WTC11 (cell line): ENCODE results near the gene HDAC5.

ENCODE experiments used
- CREM ChIP-seq: sonication (generic); formaldehyde crosslinking; IDR thresholded peaks from 2 replicates; pipeline ENCODE4 v1.8.1; 2022; ENCODE audit warnings: mild to moderate bottlenecking, missing genetic modification reagents, moderate library complexity
- KAT7 ChIP-seq: sonication (generic); formaldehyde crosslinking; IDR thresholded peaks from 2 replicates; pipeline ENCODE4 v1.8.1; 2023; ENCODE audit warnings: missing genetic modification reagents, mild to moderate bottlenecking, borderline replicate concordance
- MAX ChIP-seq: sonication (generic); formaldehyde crosslinking; IDR thresholded peaks from 2 replicates; pipeline ENCODE4 v1.8.0; 2022; ENCODE audit warnings: mild to moderate bottlenecking, missing genetic modification reagents
- TEAD4 ChIP-seq: sonication (generic); formaldehyde crosslinking; IDR thresholded peaks from 2 replicates; pipeline ENCODE4 v1.8.0; 2022; ENCODE audit warnings: mild to moderate bottlenecking, missing genetic modification reagents
- USF2 ChIP-seq: sonication (generic); formaldehyde crosslinking; IDR thresholded peaks from 2 replicates; pipeline ENCODE4 v1.8.1; 2023; ENCODE audit warnings: mild to moderate bottlenecking, missing genetic modification reagents, moderate library complexity
- TF ChIP-seq, protein P1 (sequence below): fragments of 200-600 bp; IDR thresholded peaks from 2 replicates; pipeline ENCODE4 v1.8.0; 2022; ENCODE audit warnings: antibody characterized with exemption
- TF ChIP-seq, protein P2 (sequence below): fragments of 250-450 bp; sonication (Bioruptor Pico); IDR thresholded peaks from 2 replicates; pipeline ENCODE4 v1.9.0; 2021; ENCODE audit warnings: moderate library complexity, mild to moderate bottlenecking, inconsistent platforms, borderline replicate concordance

- TF ChIP-seq KAT7 (CRISPR knock-in tag) (no peak), TEAD4 (CRISPR knock-in tag) (no peak), USF2 (CRISPR knock-in tag) (no peak), CREM (CRISPR knock-in tag) (no peak), MAX (no peak)
- TF ChIP-seq, protein P1, sequence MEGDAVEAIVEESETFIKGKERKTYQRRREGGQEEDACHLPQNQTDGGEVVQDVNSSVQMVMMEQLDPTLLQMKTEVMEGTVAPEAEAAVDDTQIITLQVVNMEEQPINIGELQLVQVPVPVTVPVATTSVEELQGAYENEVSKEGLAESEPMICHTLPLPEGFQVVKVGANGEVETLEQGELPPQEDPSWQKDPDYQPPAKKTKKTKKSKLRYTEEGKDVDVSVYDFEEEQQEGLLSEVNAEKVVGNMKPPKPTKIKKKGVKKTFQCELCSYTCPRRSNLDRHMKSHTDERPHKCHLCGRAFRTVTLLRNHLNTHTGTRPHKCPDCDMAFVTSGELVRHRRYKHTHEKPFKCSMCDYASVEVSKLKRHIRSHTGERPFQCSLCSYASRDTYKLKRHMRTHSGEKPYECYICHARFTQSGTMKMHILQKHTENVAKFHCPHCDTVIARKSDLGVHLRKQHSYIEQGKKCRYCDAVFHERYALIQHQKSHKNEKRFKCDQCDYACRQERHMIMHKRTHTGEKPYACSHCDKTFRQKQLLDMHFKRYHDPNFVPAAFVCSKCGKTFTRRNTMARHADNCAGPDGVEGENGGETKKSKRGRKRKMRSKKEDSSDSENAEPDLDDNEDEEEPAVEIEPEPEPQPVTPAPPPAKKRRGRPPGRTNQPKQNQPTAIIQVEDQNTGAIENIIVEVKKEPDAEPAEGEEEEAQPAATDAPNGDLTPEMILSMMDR, result no peak
- TF ChIP-seq, protein P2, sequence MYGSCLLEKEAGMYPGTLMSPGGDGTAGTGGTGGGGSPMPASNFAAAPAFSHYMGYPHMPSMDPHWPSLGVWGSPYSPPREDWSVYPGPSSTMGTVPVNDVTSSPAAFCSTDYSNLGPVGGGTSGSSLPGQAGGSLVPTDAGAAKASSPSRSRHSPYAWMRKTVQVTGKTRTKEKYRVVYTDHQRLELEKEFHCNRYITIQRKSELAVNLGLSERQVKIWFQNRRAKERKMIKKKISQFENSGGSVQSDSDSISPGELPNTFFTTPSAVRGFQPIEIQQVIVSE (CRISPR knock-in tag), result no peak
Measured at GRCh38 chr17:44087319-44087718, 36.1 kb downstream of the HDAC5 start.
